Esophagus muscularis mucosa (tissue), 4 donors: ENCODE results near the gene MPP1. TPM values are rescaled to one million over a fixed set of nuclear protein-coding genes. Genes with fewer than 3 reads are reported as not detected.

Source experiments
- DNase-seq: peaks from one replicate; pipeline ENCODE4 v3.0.0-alpha.2; 2017; ENCODE audit errors: extremely low spot score
- H3K27ac ChIP-seq, 4 donors: fragments of 200-600 bp; sonication (generic); replicated peaks in 1 of 4; 1 replicate in 3 of 4; 2 replicates in 1 of 4; pipeline ENCODE4 v1.5.1; 2016 to 2019; ENCODE audit warnings: mild to moderate bottlenecking in 1 of 4
- H3K27me3 ChIP-seq, 4 donors: fragments of 200-600 bp; sonication (generic); one replicate each; pipeline versions ENCODE4 v1.5.1 to v1.6.0; 2016 to 2019
- H3K36me3 ChIP-seq, 4 donors: fragments of 200-600 bp; sonication (generic); one replicate each; pipeline ENCODE4 v1.5.1; 2016 to 2019
- H3K4me1 ChIP-seq, 4 donors: fragments of 200-600 bp; sonication (generic); one replicate each; pipeline ENCODE4 v1.5.1; 2016 to 2019
- H3K4me3 ChIP-seq, 4 donors: fragments of 200-600 bp; sonication (generic); 1 replicate in 2 of 4; 2 replicates in 2 of 4; pipeline ENCODE4 v1.5.1; 2016 to 2019; ENCODE audit warnings: mild to moderate bottlenecking in 4 of 4, moderate library complexity in 1 of 4
- H3K9me3 ChIP-seq, 4 donors: fragments of 200-600 bp; sonication (generic); 1 replicate in 3 of 4; 2 replicates in 1 of 4; pipeline ENCODE4 v1.5.1; 2016 to 2019
- CTCF ChIP-seq, 3 experiments: fragments of 200-600 bp in 2 of 3; fragments of 450-650 bp in 1 of 3; sonication (generic) in 2 of 3; IDR thresholded peaks; one replicate each; pipeline ENCODE4 v1.5.1; 2017 to 2019; ENCODE audit warnings: antibody characterized with exemption in 3 of 3, mild to moderate bottlenecking in 2 of 3, moderate library complexity in 1 of 3
- EP300 ChIP-seq: sonication (generic); formaldehyde crosslinking; IDR thresholded peaks from one replicate; pipeline ENCODE4 v1.6.1; 2017; ENCODE audit warnings: antibody characterized with exemption
- POLR2A ChIP-seq: fragments of 450-650 bp; IDR thresholded peaks from one replicate; pipeline ENCODE4 v1.6.1; 2017; ENCODE audit warnings: antibody characterized with exemption, moderate library complexity, mild to moderate bottlenecking, low read depth
- POLR2AphosphoS5 ChIP-seq, 2 donors: sonication (generic); formaldehyde crosslinking; IDR thresholded peaks; one replicate each; pipeline ENCODE4 v1.6.1; 2017; ENCODE audit warnings: antibody characterized with exemption in 2 of 2
- WGBS: methylation state at CpG from one replicate; pipeline ENCODE4 v1.1.5; 2018; 5-methylcytosine and 5-hydroxymethylcytosine counted together
- intact Hi-C: fragments of 100-400 bp; cut with DNase I; formaldehyde crosslinking; loops from one replicate; pipeline ENCODE4 v1.15.1; 2023
- total RNA-seq, 4 donors: library from RNA; depleted of rRNA; stranded (reverse); fragments of >200 nt; gene quantifications; one replicate each; pipeline versions ENCODE4 v1.1.0 to v1.2.1, GENCODE V29; 2016

Gene MPP1
- total RNA-seq, 4 donors from 2014 or later: 28.2 to 46.9 (median 33.3) TPM

GRCh38 chrX:154812341-154813101 lies 7.2 kb upstream of the MPP1 start:
- 60% methylated on average over 2 of the region's 2 CpGs for WGBS
- TF ChIP-seq POLR2AphosphoS5 (IDR thresholded peaks at IDR 0.05): no peak
- TF ChIP-seq POLR2A: no peak
- TF ChIP-seq CTCF (IDR thresholded peaks at IDR 0.05): no peak
- TF ChIP-seq EP300: no peak
- H3K4me3 ChIP-seq: no peak overlapping the region
- H3K27me3 ChIP-seq: no peaks in the 10 kb centered on the region
- H3K9me3 ChIP-seq: peaks cover 0 to under 1% (median 0%) of the 10 kb centered on the region in 4 donors
- H3K36me3 ChIP-seq: no peaks in the 10 kb centered on the region
- intact Hi-C loops: no loop called here
- H3K4me1 ChIP-seq: no peaks in the 10 kb centered on the region
- DNase-seq: no peak
- H3K27ac ChIP-seq: no peak overlapping the region

GRCh38 chrX:154809939-154810665 lies 4.8 kb upstream of the MPP1 start:
- WGBS: 64% methylated on average over 1 of the region's 1 CpG
- H3K36me3 ChIP-seq: no peaks in the 10 kb centered on the region
- H3K9me3 ChIP-seq: peaks cover 0 to 8% (median 0%) of the 10 kb centered on the region in 4 donors
- H3K27me3 ChIP-seq: no peaks in the 10 kb centered on the region
- H3K4me3 ChIP-seq: no peak overlapping the region
- no peak overlapping the region for H3K27ac ChIP-seq
- peaks cover 0 to 6% (median 6%) of the 10 kb centered on the region in 4 donors for H3K4me1 ChIP-seq
- no peak for TF ChIP-seq EP300
- no peak for TF ChIP-seq CTCF (IDR thresholded peaks at IDR 0.05)
- TF ChIP-seq POLR2A: no peak
- TF ChIP-seq POLR2AphosphoS5 (IDR thresholded peaks at IDR 0.05): no peak
- DNase-seq: no peak
- intact Hi-C loops: no loop called here

GRCh38 chrX:154806837-154807501 lies 1.7 kb upstream of the MPP1 start:
- 91% methylated on average over 5 of the region's 5 CpGs for WGBS
- Histone ChIP-seq H3K9me3 (peaks cover 0 to 8% (median 0%) of the 10 kb centered on the region in 4 donors), H3K27ac (no peak overlapping the region), H3K4me3 (no peak overlapping the region), H3K4me1 (peaks cover 4 to 23% (median 17%) of the 10 kb centered on the region in 4 donors), H3K27me3 (no peaks in the 10 kb centered on the region), H3K36me3 (no peaks in the 10 kb centered on the region)
- intact Hi-C loops: no loop called here
- TF ChIP-seq POLR2A: no peak
- DNase-seq: no peak

GRCh38 chrX:154805696-154806091 lies 409 bp upstream of the MPP1 start:
- H3K27ac ChIP-seq: peak overlapping the region; percentile 72 to 85 (median 82)
- H3K9me3 ChIP-seq: peaks cover 0 to 8% (median 0%) of the 10 kb centered on the region in 4 donors
- H3K4me1 ChIP-seq: peaks cover 4 to 24% (median 18%) of the 10 kb centered on the region in 4 donors
- TF ChIP-seq EP300 (no peak), POLR2AphosphoS5 (IDR thresholded peaks at IDR 0.05) (no peak), CTCF (IDR thresholded peaks at IDR 0.05) (no peak), POLR2A (no peak)
- peak overlapping the region; percentile 68 to 77 (median 71) for H3K4me3 ChIP-seq
- no peaks in the 10 kb centered on the region for H3K36me3 ChIP-seq
- 49% methylated on average over 13 of the region's 13 CpGs for WGBS
- no peaks in the 10 kb centered on the region for H3K27me3 ChIP-seq
- no peak for DNase-seq
- intact Hi-C loops: no loop called here
